Fibroblast of skin of scalp (primary cell): ENCODE measurements around the gene CERT1. TPM values are rescaled to one million over a fixed set of nuclear protein-coding genes. Genes with fewer than 3 reads are reported as not detected.
"Not testable (repeated sequence)": the region's sequence is repeated elsewhere in the genome, so short reads cannot be mapped to it uniquely, and the experiment has no call there.

ENCODE experiments used
- DNase-seq: peaks from one replicate; pipeline ENCODE4 v3.0.0-alpha.2; 2013
- polyA plus RNA-seq, 2 experiments: library from polyadenylated mRNA; unstranded; fragments of 120-200 nt; gene quantifications; one replicate each; pipeline ENCODE4 v1.2.1, GENCODE V29; 2013; ENCODE audit not compliant: insufficient read length in 2 of 2

Gene CERT1, protein sequence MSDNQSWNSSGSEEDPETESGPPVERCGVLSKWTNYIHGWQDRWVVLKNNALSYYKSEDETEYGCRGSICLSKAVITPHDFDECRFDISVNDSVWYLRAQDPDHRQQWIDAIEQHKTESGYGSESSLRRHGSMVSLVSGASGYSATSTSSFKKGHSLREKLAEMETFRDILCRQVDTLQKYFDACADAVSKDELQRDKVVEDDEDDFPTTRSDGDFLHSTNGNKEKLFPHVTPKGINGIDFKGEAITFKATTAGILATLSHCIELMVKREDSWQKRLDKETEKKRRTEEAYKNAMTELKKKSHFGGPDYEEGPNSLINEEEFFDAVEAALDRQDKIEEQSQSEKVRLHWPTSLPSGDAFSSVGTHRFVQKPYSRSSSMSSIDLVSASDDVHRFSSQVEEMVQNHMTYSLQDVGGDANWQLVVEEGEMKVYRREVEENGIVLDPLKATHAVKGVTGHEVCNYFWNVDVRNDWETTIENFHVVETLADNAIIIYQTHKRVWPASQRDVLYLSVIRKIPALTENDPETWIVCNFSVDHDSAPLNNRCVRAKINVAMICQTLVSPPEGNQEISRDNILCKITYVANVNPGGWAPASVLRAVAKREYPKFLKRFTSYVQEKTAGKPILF
- 17.8 TPM for polyA plus RNA-seq (2013, experiment 1 of 2; ENCODE audit: insufficient read length)
- polyA plus RNA-seq (2013, experiment 2 of 2; ENCODE audit: insufficient read length): 21.0 TPM

DNA sequence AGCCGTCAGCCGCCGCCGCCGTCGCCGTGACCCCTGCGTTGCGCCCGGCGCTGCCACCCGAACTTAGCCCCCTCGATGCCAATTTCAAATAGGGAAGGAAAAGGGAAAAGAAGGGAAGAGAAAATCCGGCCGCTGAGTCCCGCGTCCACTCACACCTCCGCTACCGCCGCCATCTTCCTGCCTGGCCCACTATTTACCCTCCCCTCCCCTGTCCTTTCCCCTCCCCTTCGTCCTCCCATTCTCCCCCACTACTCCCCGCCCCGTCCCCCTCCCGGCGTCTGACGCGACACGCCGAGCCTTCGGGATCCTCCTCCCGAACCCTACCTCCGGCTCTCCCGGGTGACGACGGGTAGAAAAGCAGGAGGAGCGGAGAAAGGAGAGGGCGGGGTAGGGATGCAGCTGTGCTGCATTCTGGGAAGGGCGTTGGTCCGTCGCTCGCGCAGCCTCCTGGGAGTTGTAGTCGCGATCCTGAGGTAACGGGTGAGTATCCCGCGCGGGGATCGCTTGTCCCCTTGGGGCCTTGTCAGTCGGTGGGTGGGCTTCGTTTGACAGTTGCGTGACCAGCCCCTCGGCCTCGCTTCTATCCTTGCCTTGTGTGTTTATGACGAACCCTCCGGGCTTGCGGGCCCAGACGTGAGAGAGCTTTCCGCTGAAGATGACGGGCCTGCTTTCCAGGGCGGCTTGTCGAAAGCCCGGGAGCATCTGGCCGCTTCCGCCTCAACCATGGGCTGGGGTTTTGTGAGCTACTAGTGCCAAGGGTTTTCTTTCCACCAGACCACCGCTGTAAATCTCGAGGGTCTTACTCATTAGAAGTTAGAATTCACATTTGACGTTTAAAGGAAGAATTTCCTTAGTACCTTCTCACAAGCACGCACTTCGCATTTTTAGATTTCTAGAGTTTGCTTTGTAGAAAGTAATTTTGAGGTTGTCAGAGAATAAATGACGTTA is at the start of gene CERT1, which contains the start of gene POLK:
Gene CERT1 (minus strand): TSS at position 195 of the 948 bp plus-strand sequence. CDS start 422 bp downstream, outside the sequence.
Gene POLK (plus strand): TSS at position 457 of the 948 bp plus-strand sequence.
- DNase-seq: peak; percentile 99

DNA sequence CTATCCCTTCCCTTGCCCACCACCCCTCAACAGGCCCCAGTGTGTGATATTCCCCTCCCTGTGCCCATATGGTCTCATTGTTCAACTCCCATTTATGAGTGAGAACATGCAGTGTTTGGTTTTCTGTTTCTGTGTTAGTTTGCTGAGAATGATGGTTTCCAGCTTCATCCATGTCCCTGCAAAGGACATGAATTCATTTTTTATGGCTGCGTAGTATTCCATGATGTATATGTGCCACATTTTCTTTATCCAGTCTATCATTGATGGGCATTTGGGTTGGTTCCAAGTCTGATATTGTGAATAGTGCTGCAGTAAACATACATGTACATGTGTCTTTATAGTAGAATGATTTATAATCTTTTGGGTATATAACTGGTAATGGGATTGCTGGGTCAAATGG is 49.2 kb upstream of the CERT1 start:
- not testable (repeated sequence) for DNase-seq

DNA sequence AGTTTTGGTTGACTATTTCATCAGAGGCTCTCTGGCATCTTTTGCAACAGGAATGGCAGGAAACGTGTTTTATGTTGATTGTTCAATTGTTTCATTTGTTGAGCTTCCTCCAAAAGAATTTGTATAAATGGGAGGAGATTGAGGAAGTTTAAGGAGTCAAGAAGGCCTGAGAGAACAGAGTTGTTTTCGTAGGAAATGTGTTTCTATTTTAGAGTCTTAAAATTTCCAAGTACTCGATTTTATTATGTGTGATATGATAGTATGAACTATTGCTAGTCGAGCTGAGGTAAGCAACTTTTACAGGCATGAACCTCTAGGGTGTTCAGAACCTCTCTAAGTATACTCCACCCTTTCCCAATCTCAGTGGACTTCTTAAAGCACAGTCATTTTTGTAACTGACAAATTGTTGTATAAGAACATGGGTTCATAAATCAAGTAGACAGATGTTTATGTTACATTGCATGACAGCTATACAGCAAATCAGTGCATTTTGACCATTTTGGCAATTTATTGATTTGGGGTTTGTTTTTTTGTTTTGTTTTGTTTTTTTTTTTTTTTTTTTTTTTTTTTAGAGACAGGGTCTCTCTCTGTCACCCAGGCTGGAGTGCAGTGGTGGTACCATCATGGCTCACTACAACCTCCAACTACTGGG is 47.7 kb upstream of the CERT1 start:
- no peak for DNase-seq

DNA sequence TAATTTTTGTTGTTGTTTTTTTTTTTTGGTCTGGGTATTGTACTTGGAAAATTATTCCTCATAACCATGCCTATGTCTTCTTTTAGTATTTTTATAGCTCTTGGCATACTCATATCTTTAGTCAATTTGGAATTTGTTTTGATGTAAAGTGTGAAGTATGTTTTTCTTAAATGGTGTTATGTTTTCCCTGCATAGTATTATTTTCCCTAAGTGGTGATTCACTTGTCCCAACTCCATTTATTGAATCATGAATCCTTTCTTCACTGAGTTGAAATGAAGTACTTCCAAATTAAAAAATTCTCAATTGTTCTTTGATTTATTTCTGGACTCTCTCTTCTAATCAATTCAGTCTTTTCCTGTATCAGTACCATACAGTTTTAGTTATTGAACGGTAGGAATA is 46.8 kb upstream of the CERT1 start:
- peak; percentile 38 for DNase-seq

DNA sequence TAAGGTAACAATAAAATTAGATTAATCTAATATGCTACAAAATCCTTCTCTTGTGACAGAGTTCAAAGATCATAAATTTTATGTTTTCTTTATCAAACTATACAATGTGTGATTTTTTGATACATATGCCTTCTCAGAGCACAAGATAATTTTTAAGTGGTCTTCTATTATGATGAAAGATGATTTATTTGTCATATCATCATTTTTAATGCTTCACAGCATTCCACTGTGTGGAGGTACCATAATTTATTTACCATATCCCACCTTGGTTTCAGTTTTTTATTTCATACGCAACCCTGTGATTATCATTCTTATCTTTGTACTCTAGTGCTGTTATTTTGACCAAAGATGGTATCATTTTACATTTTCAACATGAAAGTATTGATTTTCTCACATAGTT is 41.9 kb upstream of the CERT1 start:
- no peak for DNase-seq

DNA sequence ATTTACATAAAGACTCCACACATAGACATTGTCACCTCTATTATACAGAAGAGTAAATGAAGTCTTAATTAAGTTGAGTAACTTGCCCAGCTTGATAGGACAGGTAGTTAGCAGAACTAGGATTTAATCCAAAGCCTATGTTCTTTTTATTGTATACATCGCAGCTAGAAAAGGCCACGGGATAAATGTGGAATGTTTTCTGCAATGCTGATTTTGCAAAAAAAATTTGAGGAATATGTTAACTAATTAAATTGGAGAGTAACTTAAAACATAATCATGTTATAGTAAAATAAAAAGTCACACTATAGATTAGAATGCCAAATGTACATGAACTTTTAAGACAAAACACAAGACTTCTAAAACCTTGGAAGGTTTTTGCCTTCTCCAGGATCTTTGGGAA is 41.3 kb upstream of the CERT1 start:
- DNase-seq: no peak

DNA sequence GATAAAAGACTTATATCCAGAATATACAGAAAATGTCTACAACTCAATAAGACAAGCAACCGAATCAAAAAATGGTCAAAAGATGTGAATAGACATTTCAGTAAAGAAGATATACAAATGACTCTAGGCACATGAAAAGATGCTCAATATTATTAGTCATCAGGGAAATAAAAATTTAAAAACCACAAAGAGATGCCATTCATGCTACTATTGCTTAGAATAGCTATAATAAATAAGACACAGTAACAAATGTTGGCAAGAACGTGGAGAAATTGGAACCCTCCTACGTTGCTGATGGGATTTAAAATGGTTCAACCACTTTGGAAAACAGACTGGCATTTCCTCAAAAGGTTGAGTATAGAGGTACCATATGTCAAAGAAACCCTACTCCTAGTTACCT is 40.0 kb upstream of the CERT1 start:
- peak; percentile 74 for DNase-seq

DNA sequence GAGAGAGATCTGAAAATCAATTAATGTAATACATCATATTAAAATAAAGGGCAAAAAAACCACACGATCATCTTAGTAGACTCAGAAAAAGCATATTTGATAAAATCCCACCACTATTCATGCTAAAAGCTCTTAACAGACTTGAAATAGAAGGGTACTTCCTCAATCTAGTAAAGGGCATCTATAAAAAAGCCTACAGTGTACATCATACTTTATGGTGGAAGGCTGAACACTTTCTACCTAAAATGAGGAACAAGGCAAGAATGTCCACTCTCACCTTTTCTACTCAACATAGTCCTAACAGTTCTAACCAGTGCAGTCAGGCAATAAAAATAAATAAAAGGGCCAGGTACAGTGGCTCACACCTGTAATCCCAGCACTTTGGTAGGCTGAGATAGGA is 39.2 kb upstream of the CERT1 start:
- DNase-seq: no peak

DNA sequence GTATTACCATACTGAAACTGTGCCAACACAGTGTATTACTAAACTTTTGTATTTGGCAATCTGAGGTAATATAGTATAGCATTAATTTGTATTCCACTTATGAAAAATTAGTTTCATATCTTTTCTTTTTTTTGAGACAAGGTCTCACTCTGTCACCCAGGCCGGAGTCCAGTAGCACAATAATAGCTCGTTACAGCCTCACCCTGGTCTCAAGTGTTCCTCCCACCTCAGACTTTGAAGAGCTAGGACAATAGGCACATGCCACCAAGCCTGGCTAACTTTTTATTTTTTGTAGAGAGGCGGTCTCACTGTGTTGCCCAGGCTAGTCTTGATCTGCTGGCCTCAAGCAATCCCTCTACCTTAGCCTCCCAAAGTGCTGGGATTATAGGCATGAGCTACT is 36.4 kb upstream of the CERT1 start:
- DNase-seq: no peak

DNA sequence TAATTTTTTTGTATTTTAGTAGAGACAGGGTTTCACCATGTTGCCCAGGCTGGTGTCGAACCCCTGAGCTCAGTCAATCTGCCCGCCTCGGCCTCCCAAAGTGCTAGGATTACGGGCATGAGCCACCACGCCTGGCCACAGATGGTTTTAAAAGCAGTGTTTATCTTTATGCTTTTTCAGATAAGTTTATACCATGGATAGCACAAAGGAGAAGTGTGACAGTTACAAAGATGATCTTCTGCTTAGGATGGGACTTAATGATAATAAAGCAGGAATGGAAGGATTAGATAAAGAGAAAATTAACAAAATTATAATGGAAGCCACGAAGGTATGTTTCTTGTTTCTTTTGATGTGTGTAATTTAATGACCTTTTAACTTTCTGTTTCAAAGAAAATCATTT is 35.4 kb upstream of the CERT1 start:
- no peak for DNase-seq

DNA sequence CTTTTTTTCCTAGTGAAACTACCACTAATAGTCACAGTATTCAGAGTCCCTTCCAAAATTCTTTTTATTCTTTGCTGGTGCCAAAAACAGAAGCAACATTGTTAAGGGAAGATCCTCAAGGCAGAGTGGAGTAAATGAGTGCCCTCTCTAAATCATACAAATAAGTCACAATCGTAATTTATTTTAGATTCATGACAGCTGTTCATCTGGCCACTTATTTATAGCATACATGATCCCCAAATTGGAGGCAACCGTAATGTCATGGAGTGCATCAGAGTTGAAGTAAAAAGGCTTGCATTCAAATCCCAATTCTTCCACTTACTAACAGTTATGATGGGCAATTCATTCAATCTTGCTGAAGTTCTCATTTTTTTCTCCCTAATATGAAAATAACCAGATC is 33.7 kb upstream of the CERT1 start:
- no peak for DNase-seq

DNA sequence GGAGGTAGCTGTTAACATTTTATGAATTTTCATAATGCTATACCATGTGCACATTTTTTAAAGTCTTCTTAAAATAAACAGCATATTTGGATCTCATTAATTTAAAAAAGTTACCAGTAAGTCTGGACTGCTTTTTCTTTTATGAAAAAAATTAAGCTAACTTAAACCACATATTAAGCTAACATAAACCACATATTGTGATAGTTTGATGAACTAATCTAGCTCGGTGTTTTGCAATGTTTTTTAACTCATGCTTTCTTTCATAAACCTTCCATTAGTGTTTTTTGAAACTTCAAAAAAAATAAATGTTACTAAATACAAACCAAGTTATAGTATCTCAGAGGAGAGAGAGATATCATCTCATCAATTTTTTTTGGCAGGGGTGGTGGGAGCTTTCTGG is 26.8 kb upstream of the CERT1 start:
- DNase-seq: no peak

DNA sequence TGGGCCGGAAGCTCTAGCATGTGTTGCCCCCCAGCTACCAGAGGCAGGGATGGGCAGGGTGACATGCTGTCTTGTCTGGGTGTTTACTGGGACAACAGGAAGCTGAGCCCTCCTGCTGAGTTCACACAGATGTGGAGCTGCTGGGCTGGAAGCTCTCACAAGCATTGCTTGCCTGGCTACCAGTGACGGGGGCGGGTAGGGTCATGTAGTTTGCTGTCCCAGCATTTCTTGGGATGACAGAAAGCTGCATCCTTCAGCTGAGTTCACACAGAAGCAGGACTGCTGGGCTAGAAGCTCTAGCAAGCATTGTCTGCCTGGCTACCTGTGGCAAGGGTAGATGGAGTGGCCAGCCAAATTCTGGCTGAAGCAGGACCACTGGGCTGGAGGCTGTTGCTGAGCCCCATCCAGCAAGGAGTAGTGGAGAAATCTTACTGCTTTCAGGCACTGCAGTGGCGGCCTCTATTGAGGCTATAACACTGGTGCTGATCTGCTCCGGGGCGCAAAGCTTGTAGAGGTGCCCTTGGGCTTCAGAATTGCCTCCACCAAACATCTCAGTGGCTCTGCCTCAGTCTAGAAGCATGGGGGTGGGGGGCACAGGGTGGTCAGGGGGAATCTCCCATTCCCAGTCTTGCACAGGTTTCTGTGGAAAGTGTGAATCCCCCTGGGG is 25.4 kb upstream of the CERT1 start:
- DNase-seq: peak; percentile 28

DNA sequence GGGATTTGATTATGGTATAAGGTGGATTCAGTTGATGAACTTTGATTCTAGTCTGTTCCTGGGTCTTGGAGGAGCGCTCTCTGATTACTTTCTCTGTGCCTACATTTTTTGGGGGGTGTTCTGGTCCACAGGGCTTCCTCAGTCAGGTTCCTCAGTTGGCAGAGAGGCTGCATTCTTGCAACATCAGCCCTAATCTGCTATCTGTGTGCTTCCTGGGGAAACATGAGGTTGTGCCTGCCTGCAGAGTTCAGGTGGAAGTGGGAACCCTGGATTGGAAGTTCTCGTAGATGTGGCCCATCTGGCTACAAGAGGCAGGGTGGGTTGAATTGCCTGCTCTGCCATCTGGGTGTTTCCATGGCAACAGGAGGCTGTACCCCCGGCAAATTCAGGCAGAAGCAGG is 24.7 kb upstream of the CERT1 start:
- no peak for DNase-seq

DNA sequence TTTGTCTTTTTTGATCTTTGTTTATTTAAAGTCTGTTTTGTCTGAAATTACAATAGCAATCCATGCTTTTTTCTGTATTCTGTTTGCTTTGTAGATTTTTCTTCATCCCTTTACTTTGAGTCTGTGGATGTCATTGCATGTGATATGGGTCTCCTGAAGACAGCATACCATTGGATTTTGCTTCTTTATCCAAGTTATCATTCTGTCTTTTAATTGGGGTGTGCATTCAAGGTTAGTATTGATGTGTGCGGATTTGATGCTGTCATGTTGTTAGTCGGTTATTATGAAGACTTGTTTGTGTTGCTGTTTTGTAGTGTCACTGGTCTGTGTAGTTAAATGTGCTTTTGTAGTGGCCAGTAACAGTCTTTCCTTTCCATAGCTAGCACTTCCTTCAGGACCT is 23.3 kb upstream of the CERT1 start:
- no peak for DNase-seq

DNA sequence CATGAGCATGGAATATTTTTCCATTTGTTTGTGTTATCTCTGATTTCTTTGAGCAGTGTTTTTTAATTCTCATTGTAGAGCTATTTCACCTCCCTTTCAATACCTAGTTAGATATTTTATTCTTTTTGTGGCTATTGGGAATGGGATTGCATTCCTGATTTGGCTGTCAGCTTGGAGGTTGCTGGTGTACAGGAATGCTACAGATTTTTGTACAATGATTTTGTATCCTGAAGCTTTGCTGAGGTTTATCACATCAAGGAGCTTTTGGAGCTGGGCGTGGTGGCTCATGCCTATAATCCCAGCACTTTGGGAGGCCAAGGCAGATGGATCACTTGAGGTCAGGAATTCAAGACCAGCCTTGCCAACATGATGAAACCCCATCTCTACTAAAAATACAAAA is 22.3 kb upstream of the CERT1 start:
- DNase-seq: peak; percentile 80

DNA sequence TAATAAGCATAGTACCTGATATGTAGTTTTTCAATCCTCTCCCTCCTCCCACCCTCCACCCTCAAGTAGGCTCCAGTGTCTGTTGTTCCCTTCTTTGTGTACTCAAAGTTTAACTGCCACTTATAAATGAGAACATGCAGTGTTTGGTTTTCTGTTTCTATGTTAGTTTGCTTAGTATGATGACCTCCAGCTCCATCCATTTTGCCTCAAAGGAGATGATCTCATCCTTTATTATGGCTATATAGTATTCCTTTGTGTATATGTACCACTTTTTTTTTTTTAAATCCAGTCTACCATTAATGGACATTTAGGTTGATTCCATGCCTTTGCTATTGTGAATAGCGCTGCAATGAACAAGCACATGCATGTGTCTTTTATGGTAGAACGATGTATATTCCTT is 20.8 kb upstream of the CERT1 start:
- no peak for DNase-seq

DNA sequence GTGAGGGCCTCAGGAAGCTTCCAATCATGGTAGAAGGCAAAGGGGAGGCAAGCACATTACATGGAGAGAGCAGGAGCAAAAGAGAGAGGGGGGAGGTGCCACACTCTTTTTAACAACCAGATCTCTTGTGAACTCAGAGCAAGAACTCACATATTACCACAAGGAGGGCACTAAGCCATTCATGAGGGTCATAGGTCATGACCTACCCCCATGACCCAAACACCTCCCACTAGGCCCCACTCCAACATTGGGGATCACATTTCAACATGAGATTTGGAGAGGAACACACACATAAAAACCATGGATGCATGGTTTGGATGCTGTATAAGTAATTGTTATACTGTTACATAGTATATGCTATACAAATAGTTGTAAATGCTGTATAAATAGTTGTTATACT is 17.8 kb upstream of the CERT1 start:
- no peak for DNase-seq

DNA sequence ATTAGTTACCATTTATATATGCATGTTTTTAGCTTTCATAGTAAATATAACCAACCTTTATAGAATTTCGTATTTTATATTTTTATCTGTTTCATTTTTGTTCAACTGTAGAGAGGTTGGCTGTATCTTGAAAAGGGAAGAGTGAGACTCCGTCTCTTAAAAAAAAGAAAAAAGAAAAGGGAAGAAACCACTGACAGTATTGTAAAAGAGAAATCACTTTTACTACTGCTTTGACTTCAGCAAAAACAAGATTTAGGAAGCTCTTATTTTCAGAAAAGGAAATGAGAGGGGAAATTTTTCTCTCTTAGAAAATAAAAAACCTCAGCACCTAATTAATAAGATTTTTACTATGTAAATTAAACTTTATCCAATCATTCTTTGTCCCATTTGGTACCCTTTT is 14.6 kb upstream of the CERT1 start:
- DNase-seq: no peak

DNA sequence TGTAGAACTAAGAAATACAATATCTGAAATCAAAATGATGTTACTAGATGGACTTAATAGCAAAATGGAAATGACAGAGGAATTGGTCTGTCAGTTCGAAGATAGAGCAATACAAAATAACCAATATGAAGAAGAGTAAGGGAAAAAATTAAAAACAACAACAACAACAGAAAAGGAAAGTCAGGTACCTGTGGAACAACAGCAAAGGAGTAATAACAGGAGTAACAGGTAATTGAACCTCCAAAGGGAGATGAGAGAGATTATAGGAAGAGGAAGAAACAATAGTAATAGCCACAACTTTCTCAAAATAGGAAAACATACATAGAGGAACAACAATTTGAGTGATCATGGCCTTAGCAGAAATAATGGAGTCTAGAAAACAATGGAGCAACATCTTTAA is 13.9 kb upstream of the CERT1 start:
- DNase-seq: no peak

DNA sequence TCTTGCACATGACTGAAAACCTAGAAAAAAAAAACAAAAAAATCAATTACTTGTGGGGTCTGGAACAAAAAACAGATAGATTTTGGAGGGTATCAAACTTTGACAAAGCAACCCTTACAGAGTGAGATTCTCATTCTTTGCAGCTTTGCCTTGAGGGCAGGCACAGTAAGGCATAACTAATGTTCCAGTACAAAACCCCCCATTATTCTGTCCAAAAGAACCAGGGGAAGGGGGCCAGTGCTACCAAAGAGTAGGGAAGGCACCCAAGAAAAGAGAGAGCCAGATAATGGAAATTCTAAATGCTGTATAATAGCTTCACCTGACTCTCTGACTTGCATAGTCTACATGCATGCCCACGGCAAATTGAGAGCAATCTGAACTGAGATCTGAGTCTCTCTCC is 13.2 kb upstream of the CERT1 start:
- DNase-seq: no peak

DNA sequence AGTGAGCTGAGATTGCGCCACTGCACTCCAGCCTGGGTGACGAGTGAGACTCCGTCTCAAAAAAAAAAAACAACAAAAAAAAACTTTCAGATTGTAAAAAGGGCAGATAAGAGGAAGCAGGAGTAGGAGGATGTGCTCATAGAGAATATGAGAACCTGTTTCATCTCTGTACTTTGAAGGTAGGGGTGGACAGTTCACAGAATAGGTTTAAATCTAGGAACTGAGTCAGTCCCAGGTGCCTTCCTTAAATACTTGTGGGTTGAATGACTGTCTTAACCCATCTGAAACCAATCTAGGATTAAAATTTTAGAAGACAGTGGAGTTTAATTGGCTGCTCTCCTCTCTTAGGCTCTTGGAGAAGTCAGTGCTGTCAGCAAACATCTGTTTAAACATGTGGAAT is 12.6 kb upstream of the CERT1 start:
- DNase-seq: no peak
